HCT116 (cell line): ENCODE measurements around the gene PAM16. TPM values are rescaled to one million over a fixed set of nuclear protein-coding genes. Genes with fewer than 3 reads are reported as not detected.

Experiments
- ATAC-seq: fragments of 200-7000 bp; cut with Tn5 transposase; 2 replicates; pipeline ENCODE4 v1.9.1; 2020; ENCODE audit warnings: mild to moderate bottlenecking, moderate library complexity
- BruUV-seq: library from RNA; stranded (reverse); fragments of 400-500 nt; replicated peaks from 2 replicates; lab custom pipeline; 2021; lab: Mats Ljungman, UMichigan
- CTCF ChIA-PET: fragments of 300-600 bp; sonication (Branson Sonifier 250); formaldehyde crosslinking; loops from one replicate; lab custom pipeline; 2021; ENCODE audit warnings: antibody characterized with exemption; lab: Charles Lee
- POLR2A ChIA-PET: fragments of 300-600, 350-600 bp; sonication (Branson Sonifier 250); formaldehyde crosslinking; loops from one replicate; lab custom pipeline; 2021; ENCODE audit warnings: antibody characterized with exemption; lab: Charles Lee
- RAD21 ChIA-PET, 2 experiments: fragments of 300-600 bp; sonication (Branson Sonifier 250); formaldehyde crosslinking; loops; one replicate each; lab custom pipeline; 2023; ENCODE audit warnings: low total read pairs in 2 of 2; ENCODE audit not compliant: uncharacterized antibody in 2 of 2, unreplicated experiment in 2 of 2, low non-redundant PET in 1 of 2; lab: Charles Lee
- DNase-seq: peaks from one replicate; pipeline ENCODE4 v3.0.0-alpha.2; 2010; ENCODE audit warnings: low read depth, low spot score
- H2AFZ ChIP-seq: fragments of 200-600 bp; shearing (Covaris generic), sonication (generic); 2 replicates; pipeline ENCODE4 v1.6.1; 2017; ENCODE audit warnings: low read depth, mixed run types, mixed read lengths, antibody characterized with exemption, low read length; ENCODE audit not compliant: poor library complexity, severe bottlenecking
- H3K27ac ChIP-seq: 2 replicates; pipeline ENCODE4 v1.5.1; 2012; ENCODE audit warnings: low read depth, low read length
- H3K27me3 ChIP-seq: fragments of 200-600 bp; sonication (generic); 2 replicates; pipeline ENCODE4 v1.6.1; 2016; ENCODE audit warnings: mixed run types, low read length, mixed read lengths; ENCODE audit not compliant: insufficient read depth
- H3K36me3 ChIP-seq, 2 experiments: fragments of 200-500 bp in 1 of 2; fragments of 200-600 bp in 1 of 2; sonication (Bioruptor generic) in 1 of 2; sonication (generic) in 1 of 2; 2 replicates each; pipeline versions ENCODE4 v1.5.1 to v1.6.1; 2014 to 2016; ENCODE audit warnings: low read length in 2 of 2, inconsistent platforms in 1 of 2, mixed read lengths in 1 of 2, mixed run types in 1 of 2; ENCODE audit not compliant: insufficient read depth in 2 of 2, control insufficient read depth in 1 of 2
- H3K4me1 ChIP-seq, 2 experiments: fragments of 200-600 bp in 1 of 2; sonication (generic) in 1 of 2; 2 replicates each; pipeline versions ENCODE4 v1.5.1 to v1.6.1; 2012 to 2017; ENCODE audit warnings: low read length in 2 of 2, inconsistent platforms in 1 of 2, mild to moderate bottlenecking in 1 of 2, mixed read lengths in 1 of 2, mixed run types in 1 of 2, moderate library complexity in 1 of 2; ENCODE audit not compliant: insufficient read depth in 2 of 2, control insufficient read depth in 1 of 2
- H3K4me2 ChIP-seq: fragments of 200-600 bp; sonication (generic); 2 replicates; pipeline ENCODE4 v1.6.1; 2017; ENCODE audit warnings: mixed run types, low read length, mixed read lengths
- H3K4me3 ChIP-seq, 2 experiments: fragments of 200-600 bp in 1 of 2; sonication (generic) in 1 of 2; replicated peaks in 1 of 2; 2 replicates each; pipeline ENCODE4 v1.5.1; 2011 to 2016; ENCODE audit warnings: low read length in 2 of 2, control low read depth in 1 of 2, low read depth in 1 of 2, mild to moderate bottlenecking in 1 of 2, mixed read lengths in 1 of 2, mixed run types in 1 of 2
- H3K79me2 ChIP-seq: fragments of 200-600 bp; sonication (generic); 2 replicates; pipeline ENCODE4 v1.6.1; 2017; ENCODE audit warnings: mild to moderate bottlenecking, mixed run types, low read length, moderate library complexity, mixed read lengths; ENCODE audit not compliant: insufficient read depth
- H3K9ac ChIP-seq: fragments of 200-600 bp; sonication (generic); 2 replicates; pipeline ENCODE4 v1.6.1; 2016; ENCODE audit warnings: low read length, mixed read lengths
- H3K9me2 ChIP-seq: fragments of 200-600 bp; sonication (generic), shearing (Covaris generic); 2 replicates; pipeline ENCODE4 v1.6.1; 2017; ENCODE audit warnings: mixed run types, mild to moderate bottlenecking, moderate library complexity; ENCODE audit not compliant: insufficient read depth
- H3K9me3 ChIP-seq, 2 experiments: fragments of 200-500 bp in 1 of 2; fragments of 200-600 bp in 1 of 2; sonication (Bioruptor generic) in 1 of 2; sonication (generic) in 1 of 2; 2 replicates each; pipeline ENCODE4 v1.6.1; 2014 to 2017; ENCODE audit warnings: low read length in 2 of 2, mixed read lengths in 2 of 2, inconsistent platforms in 1 of 2, low read depth in 1 of 2, mild to moderate bottlenecking in 1 of 2, mixed run types in 1 of 2, moderate library complexity in 1 of 2; ENCODE audit not compliant: control insufficient read depth in 1 of 2, insufficient read depth in 1 of 2
- H4K20me1 ChIP-seq: fragments of 200-600 bp; sonication (generic), shearing (Covaris generic); 2 replicates; pipeline ENCODE4 v1.6.1; 2017; ENCODE audit warnings: mixed run types, mild to moderate bottlenecking, moderate library complexity; ENCODE audit not compliant: insufficient read depth
- CBX3 ChIP-seq: IDR thresholded peaks from 2 replicates; pipeline ENCODE4 v1.6.1; 2012; ENCODE audit warnings: low read depth
- CEBPB ChIP-seq: IDR thresholded peaks from 2 replicates; pipeline ENCODE4 v1.6.1; 2012; ENCODE audit warnings: low read depth
- ELF1 ChIP-seq: IDR thresholded peaks from 2 replicates; pipeline ENCODE4 v1.6.1; 2012; ENCODE audit warnings: low read depth, borderline replicate concordance
- EZH2 ChIP-seq: fragments of 200-600 bp; sonication (generic); IDR thresholded peaks from 2 replicates; pipeline ENCODE4 v1.6.1; 2017; ENCODE audit warnings: antibody characterized with exemption, mixed run types
- EZH2phosphoT487 ChIP-seq: fragments of 200-600 bp; IDR thresholded peaks from 2 replicates; pipeline ENCODE4 v1.6.1; 2018; ENCODE audit warnings: antibody characterized with exemption, borderline replicate concordance
- FOSL1 ChIP-seq: IDR thresholded peaks from 2 replicates; pipeline ENCODE4 v1.6.1; 2012; ENCODE audit warnings: low read depth
- JUND ChIP-seq: IDR thresholded peaks from 2 replicates; pipeline ENCODE4 v1.6.1; 2012
- MAX ChIP-seq: IDR thresholded peaks from 2 replicates; pipeline ENCODE4 v1.6.1; 2012
- POLR2A ChIP-seq: IDR thresholded peaks from 2 replicates; pipeline ENCODE4 v1.7.0; 2011; ENCODE audit warnings: borderline replicate concordance; ENCODE audit not compliant: insufficient read depth, insufficient read length; ENCODE audit errors: extremely low read depth
- POLR2AphosphoS5 ChIP-seq: IDR thresholded peaks from 2 replicates; pipeline ENCODE4 v1.6.1; 2011; ENCODE audit warnings: mild to moderate bottlenecking, low read depth, low read length, moderate library complexity
- RAD21 ChIP-seq: IDR thresholded peaks from 2 replicates; pipeline ENCODE4 v1.6.1; 2012; ENCODE audit warnings: low read depth, mild to moderate bottlenecking
- SP1 ChIP-seq: IDR thresholded peaks from 2 replicates; pipeline ENCODE4 v1.6.1; 2012; ENCODE audit warnings: low read depth
- SRF ChIP-seq: IDR thresholded peaks from 2 replicates; pipeline ENCODE4 v1.6.1; 2012; ENCODE audit warnings: low read depth
- TCF7L2 ChIP-seq: IDR thresholded peaks from 2 replicates; pipeline ENCODE4 v1.7.0; 2011; ENCODE audit warnings: borderline replicate concordance, inconsistent platforms; ENCODE audit not compliant: insufficient read depth, insufficient read length; ENCODE audit errors: extremely low read depth
- YY1 ChIP-seq: IDR thresholded peaks from 2 replicates; pipeline ENCODE4 v1.6.1; 2011; ENCODE audit warnings: low read length, low read depth, moderate library complexity, mild to moderate bottlenecking; ENCODE audit not compliant: insufficient replicate concordance; ENCODE audit errors: extremely low read depth
- ZNF274 ChIP-seq: fragments of 200-500 bp; sonication (Bioruptor generic); IDR thresholded peaks from 2 replicates; pipeline ENCODE4 v1.6.1; 2014; ENCODE audit warnings: mild to moderate bottlenecking, low read depth, low read length, inconsistent platforms
- intact Hi-C: fragments of 100-400 bp; cut with micrococcal nuclease; formaldehyde crosslinking; loops from 2 replicates; pipeline ENCODE4 v1.10.0; 2022
- total RNA-seq: library from RNA; stranded (reverse); gene quantifications from one replicate; pipeline ENCODE4 v1.2.1, GENCODE V29; 2021; ENCODE audit not compliant: unreplicated experiment
- TF ChIP-seq, protein P1 (sequence below), 3 experiments: fragments of 200-600 bp in 1 of 3; sonication (generic) in 1 of 3; IDR thresholded peaks in 2 of 3; conservative IDR thresholded peaks in 1 of 3; 2 replicates each; pipeline ENCODE4 v1.5.1; 2012 to 2017; ENCODE audit warnings: low read depth in 2 of 3, low read length in 2 of 3, antibody characterized with exemption in 1 of 3, borderline replicate concordance in 1 of 3, control low read depth in 1 of 3, mild to moderate bottlenecking in 1 of 3, mixed read lengths in 1 of 3, mixed run types in 1 of 3, moderate library complexity in 1 of 3; ENCODE audit not compliant: insufficient read depth in 1 of 3
- TF ChIP-seq, protein P2 (sequence below): IDR thresholded peaks from 2 replicates; pipeline ENCODE4 v1.6.1; 2012; ENCODE audit warnings: low read depth

Gene PAM16
- total RNA-seq, 1 experiment from 2014 or later: 102 TPM

DNA sequence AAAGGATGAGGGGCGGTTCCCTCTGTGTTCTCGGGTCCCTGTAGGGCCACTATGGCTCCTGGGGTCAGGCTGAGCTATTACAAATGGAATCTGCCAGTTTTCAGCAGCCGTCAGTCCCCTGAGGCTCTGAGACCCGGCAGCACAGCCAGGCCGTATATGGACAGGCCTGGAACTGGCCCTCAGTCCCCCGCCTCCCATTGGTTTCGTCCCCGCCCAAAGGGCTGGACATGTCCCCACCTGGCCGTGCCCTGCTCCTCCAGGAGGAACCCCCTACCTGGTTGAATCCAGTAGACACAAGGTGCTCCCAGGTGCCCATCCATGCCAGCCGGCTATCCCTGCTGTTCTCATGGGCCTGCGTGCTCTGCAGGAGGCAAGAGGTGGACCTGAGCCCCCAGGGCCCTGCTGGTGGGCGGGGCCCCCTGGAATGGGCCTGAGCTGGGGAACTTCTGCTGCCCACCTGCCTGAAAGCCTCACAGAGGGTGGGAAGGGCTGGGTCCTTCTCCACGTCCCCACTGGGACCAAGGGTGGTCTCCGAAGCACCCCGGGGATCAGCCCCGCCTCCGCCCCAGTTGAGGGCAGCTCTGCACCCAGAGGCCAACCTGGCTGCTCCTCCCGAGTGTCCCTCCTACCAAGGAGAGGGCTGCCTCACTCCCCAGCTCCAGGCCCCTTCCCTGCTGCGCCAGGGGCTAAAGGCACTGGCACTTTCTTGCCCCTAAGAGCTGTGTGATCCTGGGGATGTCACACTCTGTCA is 37.3 kb upstream of the PAM16 start:
- BruUV-seq: no TSS peak
- Histone ChIP-seq H4K20me1 (no peaks in the 10 kb centered on the region), H3K9ac (no peak overlapping the region), H2AFZ (no peak overlapping the region), H3K36me3 (no peaks in the 10 kb centered on the region), H3K27me3 (no peaks in the 10 kb centered on the region), H3K79me2 (no peaks in the 10 kb centered on the region), H3K4me3 (no peak overlapping the region), H3K4me2 (no peak overlapping the region), H3K27ac (no peak overlapping the region), H3K9me2 (no peaks in the 10 kb centered on the region), H3K4me1 (peaks cover 5 to 12% of the 10 kb centered on the region in 2 experiments; a peak in 3 of 4 replicates), H3K9me3 (no peaks in the 10 kb centered on the region)
- CTCF ChIA-PET: interaction anchor here (1.1 kb wide), 1 partner anchor 16 kb away, joined by 3 read pairs; no protein-coding TSS in a partner anchor
- POLR2A ChIA-PET: no interaction called here
- ATAC-seq (no peak), DNase-seq (no peak)
- TF ChIP-seq YY1 (no peak), EZH2 (no peak), TCF7L2 (no peak), CBX3 (no peak), JUND (no peak), POLR2A (no peak), FOSL1 (no peak), MAX (no peak), EZH2phosphoT487 (no peak), RAD21 (no peak), SP1 (no peak), POLR2AphosphoS5 (no peak), ZNF274 (no peak), ELF1 (no peak), CEBPB (no peak), SRF (no peak)
- TF ChIP-seq, protein P1, sequence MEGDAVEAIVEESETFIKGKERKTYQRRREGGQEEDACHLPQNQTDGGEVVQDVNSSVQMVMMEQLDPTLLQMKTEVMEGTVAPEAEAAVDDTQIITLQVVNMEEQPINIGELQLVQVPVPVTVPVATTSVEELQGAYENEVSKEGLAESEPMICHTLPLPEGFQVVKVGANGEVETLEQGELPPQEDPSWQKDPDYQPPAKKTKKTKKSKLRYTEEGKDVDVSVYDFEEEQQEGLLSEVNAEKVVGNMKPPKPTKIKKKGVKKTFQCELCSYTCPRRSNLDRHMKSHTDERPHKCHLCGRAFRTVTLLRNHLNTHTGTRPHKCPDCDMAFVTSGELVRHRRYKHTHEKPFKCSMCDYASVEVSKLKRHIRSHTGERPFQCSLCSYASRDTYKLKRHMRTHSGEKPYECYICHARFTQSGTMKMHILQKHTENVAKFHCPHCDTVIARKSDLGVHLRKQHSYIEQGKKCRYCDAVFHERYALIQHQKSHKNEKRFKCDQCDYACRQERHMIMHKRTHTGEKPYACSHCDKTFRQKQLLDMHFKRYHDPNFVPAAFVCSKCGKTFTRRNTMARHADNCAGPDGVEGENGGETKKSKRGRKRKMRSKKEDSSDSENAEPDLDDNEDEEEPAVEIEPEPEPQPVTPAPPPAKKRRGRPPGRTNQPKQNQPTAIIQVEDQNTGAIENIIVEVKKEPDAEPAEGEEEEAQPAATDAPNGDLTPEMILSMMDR (IDR thresholded peaks at IDR 0.05 in 2 of 3, conservative IDR thresholded peaks at IDR 0.05 in 1 of 3; ENCODE audit: borderline replicate concordance in 1 of 3, insufficient read depth in 1 of 3, low read depth in 2 of 3, low read length in 2 of 3): no peak
- TF ChIP-seq, protein P2, sequence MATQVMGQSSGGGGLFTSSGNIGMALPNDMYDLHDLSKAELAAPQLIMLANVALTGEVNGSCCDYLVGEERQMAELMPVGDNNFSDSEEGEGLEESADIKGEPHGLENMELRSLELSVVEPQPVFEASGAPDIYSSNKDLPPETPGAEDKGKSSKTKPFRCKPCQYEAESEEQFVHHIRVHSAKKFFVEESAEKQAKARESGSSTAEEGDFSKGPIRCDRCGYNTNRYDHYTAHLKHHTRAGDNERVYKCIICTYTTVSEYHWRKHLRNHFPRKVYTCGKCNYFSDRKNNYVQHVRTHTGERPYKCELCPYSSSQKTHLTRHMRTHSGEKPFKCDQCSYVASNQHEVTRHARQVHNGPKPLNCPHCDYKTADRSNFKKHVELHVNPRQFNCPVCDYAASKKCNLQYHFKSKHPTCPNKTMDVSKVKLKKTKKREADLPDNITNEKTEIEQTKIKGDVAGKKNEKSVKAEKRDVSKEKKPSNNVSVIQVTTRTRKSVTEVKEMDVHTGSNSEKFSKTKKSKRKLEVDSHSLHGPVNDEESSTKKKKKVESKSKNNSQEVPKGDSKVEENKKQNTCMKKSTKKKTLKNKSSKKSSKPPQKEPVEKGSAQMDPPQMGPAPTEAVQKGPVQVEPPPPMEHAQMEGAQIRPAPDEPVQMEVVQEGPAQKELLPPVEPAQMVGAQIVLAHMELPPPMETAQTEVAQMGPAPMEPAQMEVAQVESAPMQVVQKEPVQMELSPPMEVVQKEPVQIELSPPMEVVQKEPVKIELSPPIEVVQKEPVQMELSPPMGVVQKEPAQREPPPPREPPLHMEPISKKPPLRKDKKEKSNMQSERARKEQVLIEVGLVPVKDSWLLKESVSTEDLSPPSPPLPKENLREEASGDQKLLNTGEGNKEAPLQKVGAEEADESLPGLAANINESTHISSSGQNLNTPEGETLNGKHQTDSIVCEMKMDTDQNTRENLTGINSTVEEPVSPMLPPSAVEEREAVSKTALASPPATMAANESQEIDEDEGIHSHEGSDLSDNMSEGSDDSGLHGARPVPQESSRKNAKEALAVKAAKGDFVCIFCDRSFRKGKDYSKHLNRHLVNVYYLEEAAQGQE: no peak
- RAD21 ChIA-PET: no interaction called here
- intact Hi-C loops: no loop called here
